ENCODE measurements around the gene TMEM158. TPM values are rescaled to one million over a fixed set of nuclear protein-coding genes. Genes with fewer than 3 reads are reported as not detected.

TMEM158 gene
- total RNA-seq, 4 donors from 2014 or later = 0.97 to 4.6 (median 2.2) TPM

GRCh38 chr3:45211466-45212094, 14.5 kb downstream of the TMEM158 start:
- no peaks in the 10 kb centered on the region for H3K9me3 ChIP-seq
- no peaks in the 10 kb centered on the region for H3K36me3 ChIP-seq
- peak in 1 of 2 donors; percentile 48 for DNase-seq (ENCODE audit: low spot score in 2 of 2)
- no peak overlapping the region for H3K4me3 ChIP-seq
- H3K27me3 ChIP-seq = no peaks in the 10 kb centered on the region
- peaks cover 36% of the 10 kb centered on the region for H3K4me1 ChIP-seq
- no peak for TF ChIP-seq POLR2A (IDR thresholded peaks at IDR 0.05)
- 33% methylated on average over 11 of the region's 11 CpGs for WGBS
- no peak overlapping the region for H3K27ac ChIP-seq

GRCh38 chr3:45210308-45211041, 15.6 kb downstream of the TMEM158 start:
- Histone ChIP-seq H3K4me3 (no peak overlapping the region), H3K27ac (no peak overlapping the region), H3K36me3 (no peaks in the 10 kb centered on the region), H3K27me3 (no peaks in the 10 kb centered on the region), H3K9me3 (no peaks in the 10 kb centered on the region), H3K4me1 (peaks cover 38% of the 10 kb centered on the region)
- peak; percentile 87 to 92 for DNase-seq (ENCODE audit: low spot score in 2 of 2)
- 8% methylated on average over 13 of the region's 14 CpGs for WGBS
- no peak for TF ChIP-seq POLR2A (IDR thresholded peaks at IDR 0.05)
- TF ChIP-seq EP300 (IDR thresholded peaks at IDR 0.05) = no peak
- TF ChIP-seq, protein P1, sequence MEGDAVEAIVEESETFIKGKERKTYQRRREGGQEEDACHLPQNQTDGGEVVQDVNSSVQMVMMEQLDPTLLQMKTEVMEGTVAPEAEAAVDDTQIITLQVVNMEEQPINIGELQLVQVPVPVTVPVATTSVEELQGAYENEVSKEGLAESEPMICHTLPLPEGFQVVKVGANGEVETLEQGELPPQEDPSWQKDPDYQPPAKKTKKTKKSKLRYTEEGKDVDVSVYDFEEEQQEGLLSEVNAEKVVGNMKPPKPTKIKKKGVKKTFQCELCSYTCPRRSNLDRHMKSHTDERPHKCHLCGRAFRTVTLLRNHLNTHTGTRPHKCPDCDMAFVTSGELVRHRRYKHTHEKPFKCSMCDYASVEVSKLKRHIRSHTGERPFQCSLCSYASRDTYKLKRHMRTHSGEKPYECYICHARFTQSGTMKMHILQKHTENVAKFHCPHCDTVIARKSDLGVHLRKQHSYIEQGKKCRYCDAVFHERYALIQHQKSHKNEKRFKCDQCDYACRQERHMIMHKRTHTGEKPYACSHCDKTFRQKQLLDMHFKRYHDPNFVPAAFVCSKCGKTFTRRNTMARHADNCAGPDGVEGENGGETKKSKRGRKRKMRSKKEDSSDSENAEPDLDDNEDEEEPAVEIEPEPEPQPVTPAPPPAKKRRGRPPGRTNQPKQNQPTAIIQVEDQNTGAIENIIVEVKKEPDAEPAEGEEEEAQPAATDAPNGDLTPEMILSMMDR (IDR thresholded peaks at IDR 0.05) = peak; percentile 57 to 78
- no peak for TF ChIP-seq POLR2AphosphoS5 (IDR thresholded peaks at IDR 0.05)

DNA sequence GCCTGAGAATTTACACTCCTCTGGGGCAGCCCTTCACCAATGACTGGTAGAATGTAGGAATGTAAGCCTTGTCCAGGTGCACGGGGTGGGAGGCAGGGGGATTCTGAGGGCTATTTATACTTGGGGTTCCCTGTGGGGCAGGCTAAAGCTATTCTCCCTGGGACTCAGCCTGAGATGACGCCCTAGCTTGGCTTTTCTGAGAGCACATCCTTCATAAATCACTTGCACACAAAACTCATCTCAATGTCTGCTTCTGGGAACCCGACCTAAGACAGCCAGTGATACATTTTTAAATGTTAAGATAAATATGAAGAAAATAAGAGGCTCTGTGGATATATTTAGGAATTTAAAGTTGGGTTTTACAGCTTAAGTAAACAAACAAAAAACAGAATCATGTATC, 16.6 kb downstream of the TMEM158 start:
- TF ChIP-seq POLR2AphosphoS5 (IDR thresholded peaks at IDR 0.05) = no peak
- TF ChIP-seq, protein P1 (IDR thresholded peaks at IDR 0.05) = no peak
- TF ChIP-seq EP300 (IDR thresholded peaks at IDR 0.05) = no peak
- TF ChIP-seq POLR2A (IDR thresholded peaks at IDR 0.05) = no peak
- DNase-seq (ENCODE audit: low spot score in 2 of 2) = peak in 1 of 2 donors; percentile 29
- Histone ChIP-seq H3K4me3 (no peak overlapping the region), H3K36me3 (no peaks in the 10 kb centered on the region), H3K27me3 (no peaks in the 10 kb centered on the region), H3K4me1 (peaks cover 43% of the 10 kb centered on the region), H3K27ac (no peak overlapping the region), H3K9me3 (no peaks in the 10 kb centered on the region)
- 62% methylated on average over 3 of the region's 3 CpGs for WGBS

- no peak for DNase-seq (ENCODE audit: low spot score in 2 of 2)
- Histone ChIP-seq H3K4me3 (no peak overlapping the region), H3K9me3 (no peaks in the 10 kb centered on the region), H3K36me3 (no peaks in the 10 kb centered on the region), H3K4me1 (peaks cover 44% of the 10 kb centered on the region), H3K27ac (no peak overlapping the region), H3K27me3 (no peaks in the 10 kb centered on the region)
- 86% methylated on average over 2 of the region's 2 CpGs for WGBS
- no peak for TF ChIP-seq EP300 (IDR thresholded peaks at IDR 0.05)
- TF ChIP-seq POLR2A (IDR thresholded peaks at IDR 0.05) = no peak
- no peak for TF ChIP-seq POLR2AphosphoS5 (IDR thresholded peaks at IDR 0.05)
- TF ChIP-seq, protein P1 (IDR thresholded peaks at IDR 0.05) = no peak
Observed at GRCh38 chr3:45208586-45208985, 17.5 kb downstream of the TMEM158 start.

DNA sequence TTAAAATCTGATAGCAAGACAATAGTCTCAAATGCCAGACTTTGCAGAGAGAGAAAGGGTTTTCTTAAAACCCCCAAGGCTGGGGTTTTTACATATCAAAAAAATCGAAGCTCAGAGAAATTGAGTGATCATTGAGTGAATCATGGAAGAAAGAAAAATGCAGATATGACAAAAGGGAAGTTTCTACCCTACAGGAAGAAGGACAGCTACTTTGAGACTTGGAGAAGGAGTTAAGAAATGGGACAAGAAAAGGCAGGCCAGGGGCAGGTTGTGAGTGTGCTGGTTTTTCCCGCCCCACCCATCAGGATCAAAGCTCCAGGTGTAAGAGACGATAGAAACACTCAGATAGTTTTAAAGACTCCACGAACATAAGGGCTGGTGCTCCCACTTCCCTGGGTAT, 18.6 kb downstream of the TMEM158 start:
- H3K36me3 ChIP-seq = no peaks in the 10 kb centered on the region
- 63% methylated on average over 4 of the region's 4 CpGs for WGBS
- H3K4me3 ChIP-seq = no peak overlapping the region
- H3K27ac ChIP-seq = no peak overlapping the region
- TF ChIP-seq POLR2AphosphoS5 (IDR thresholded peaks at IDR 0.05) (no peak), POLR2A (IDR thresholded peaks at IDR 0.05) (no peak)
- TF ChIP-seq, protein P1 (IDR thresholded peaks at IDR 0.05) = no peak
- no peaks in the 10 kb centered on the region for H3K27me3 ChIP-seq
- H3K9me3 ChIP-seq = no peaks in the 10 kb centered on the region
- H3K4me1 ChIP-seq = peaks cover 44% of the 10 kb centered on the region
- peak in 1 of 2 donors; percentile 26 for DNase-seq (ENCODE audit: low spot score in 2 of 2)
